IPS DF 4.7 (cell line): ENCODE data around the gene MAP3K19.
"Not testable (repeated sequence)": the region's sequence is repeated elsewhere in the genome, so short reads cannot be mapped to it uniquely, and the experiment has no call there.

Experiments used
- DNase-seq: peaks from one replicate; pipeline ENCODE4 v3.0.0-alpha.2; 2013; ENCODE audit warnings: low spot score; ENCODE audit errors: extremely low read depth

Gene MAP3K19

GRCh38 chr2:135052997-135053474 is 5.8 kb upstream of the MAP3K19 start:
- no peak for DNase-seq

DNA sequence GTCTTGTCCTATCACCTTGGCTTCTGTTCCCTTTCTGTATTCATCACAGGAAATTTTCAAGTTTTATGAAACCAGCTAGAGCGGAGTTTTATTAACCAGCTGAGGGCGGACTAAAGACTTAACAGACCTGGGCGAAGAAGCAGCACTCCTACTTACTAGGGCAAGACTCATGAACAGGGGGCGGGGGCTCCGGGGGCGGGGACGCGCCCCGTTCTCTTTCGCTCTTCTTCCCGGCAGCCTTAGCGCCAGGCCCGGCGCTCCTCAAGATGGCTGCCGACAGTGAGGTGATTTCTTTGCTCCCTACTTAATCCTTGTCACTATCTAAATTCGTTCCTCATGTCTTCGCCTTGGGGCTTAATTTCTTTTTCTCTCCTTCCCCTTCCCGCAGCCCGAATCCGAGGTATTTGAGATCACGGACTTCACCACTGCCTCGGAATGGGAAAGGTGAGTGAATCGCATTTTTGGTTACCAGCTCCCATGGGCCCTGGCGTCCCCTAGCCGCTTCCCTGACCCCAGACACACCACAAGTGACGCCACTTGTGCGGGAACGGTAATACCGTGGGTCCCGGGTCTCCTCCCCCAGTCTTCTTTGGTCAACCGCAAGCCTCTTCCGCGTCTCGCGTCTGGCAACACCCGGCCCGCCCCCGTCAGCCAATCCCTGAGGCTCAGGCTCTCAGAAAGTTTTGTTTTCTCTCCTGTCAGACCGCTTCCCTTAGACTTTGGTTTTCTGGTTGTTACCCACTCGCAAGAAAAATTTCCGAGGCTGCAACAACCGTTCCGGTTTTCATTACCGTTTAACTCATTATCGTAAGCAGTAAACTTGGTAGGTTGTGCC is 5.0 kb upstream of the MAP3K19 start, which contains the start of gene RAB3GAP1:
Gene RAB3GAP1 (plus strand): TSS at position 251 of the 835 bp plus-strand sequence. CDS start 16 bp downstream, at position 267.
- DNase-seq = peak; percentile 22

DNA sequence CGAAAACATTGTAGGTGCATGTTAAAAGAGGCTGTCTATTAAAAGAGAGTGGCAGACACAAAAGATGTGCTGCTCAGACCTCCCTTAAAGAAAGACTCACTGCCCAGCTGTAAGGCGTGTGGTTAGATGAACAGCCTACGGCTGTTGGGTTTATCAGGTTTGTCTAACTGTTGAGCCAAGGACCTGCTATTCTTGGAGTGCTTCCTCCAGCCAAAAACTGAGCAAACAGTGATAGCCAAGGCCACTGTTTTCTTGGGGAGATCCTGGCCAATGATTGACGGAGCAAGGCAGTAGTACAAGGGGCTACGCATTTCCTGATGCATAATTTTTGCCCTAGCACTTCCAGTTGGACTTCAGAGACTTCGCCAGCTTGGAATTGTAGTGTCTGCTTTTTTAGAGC is 3.4 kb upstream of the MAP3K19 start:
- no peak for DNase-seq

DNA sequence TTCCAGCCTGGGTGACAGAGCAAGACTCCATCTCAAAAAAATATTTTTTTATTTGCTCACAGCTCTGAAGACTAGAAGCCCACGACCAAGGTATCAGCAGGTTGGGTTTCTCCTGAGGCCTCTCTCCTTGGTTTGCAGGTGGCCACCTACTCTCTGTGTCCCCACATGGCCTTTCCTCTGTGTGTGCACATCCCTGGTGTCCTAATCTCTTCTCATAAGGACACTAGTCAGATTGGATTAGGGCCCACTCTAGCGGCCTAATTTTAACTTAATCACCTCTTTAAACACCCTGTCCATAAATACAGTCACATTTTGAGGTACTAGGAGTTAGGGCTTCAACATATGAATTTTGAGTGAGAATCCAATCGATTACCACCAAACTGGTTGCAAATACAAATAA is 2.9 kb upstream of the MAP3K19 start:
- DNase-seq = no peak

GRCh38 chr2:135048122-135048521 is 875 bp upstream of the MAP3K19 start:
- no peak for DNase-seq

DNA sequence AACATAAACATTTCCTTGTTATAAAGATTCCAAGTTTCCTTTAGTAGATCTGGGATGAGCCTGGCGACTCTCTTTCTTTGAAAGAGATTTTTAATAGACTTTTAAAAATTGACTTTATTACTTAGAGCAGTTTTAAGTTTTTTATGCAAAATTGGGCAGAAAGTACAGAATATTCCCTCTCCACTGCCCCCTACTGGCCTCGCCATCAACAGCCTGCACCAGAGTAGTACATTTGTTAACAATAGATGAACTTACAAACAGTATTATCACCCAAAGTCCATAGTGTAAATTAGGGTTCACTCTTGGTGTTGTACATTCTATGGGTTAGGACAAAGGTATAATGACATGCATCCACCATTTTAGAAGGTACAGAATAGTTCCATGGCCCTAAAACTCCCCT is 3.9 kb downstream of the MAP3K19 start:
- no peak for DNase-seq

DNA sequence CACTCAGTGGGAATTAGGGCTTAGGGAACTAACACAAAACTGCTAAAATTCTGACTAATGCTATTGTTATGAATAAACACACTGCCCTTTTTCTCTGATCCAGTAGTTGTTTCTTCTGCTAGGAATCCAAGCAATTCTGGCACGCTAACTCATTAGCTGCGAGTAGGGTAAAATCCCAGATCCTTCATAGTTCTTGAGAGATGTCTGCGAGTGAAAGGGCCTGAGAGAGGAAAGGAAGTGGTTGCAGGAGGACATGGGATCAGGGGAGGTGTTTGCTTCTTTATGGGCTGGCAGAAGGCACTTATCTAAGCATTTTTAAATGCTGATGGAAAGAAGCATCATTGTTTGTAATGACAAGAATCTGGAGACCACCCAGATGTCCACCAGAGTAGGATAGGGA is 9.4 kb downstream of the MAP3K19 start:
- no peak for DNase-seq

DNA sequence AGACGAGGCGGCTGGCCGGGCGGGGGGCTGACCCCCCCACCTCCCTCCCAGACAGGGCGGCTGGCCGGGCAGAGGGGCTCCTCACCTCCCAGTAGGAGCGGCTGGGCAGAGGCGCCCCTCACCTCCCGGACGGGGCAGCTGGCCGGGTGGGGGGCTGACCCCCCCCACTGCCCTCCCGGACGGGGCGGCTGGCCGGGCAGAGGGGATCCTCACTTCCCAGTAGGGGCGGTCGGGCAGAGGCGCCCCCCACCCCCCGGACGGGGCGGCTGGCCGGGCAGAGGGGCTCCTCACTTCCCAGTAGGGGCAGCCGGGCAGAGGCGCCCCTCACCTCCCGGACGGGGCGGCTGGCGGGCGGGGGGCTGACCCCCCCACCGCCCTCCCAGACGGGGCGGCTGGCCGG is 14.0 kb downstream of the MAP3K19 start:
- not testable (repeated sequence) for DNase-seq

GRCh38 chr2:135030826-135031225 is 16.4 kb downstream of the MAP3K19 start:
- no peak for DNase-seq

DNA sequence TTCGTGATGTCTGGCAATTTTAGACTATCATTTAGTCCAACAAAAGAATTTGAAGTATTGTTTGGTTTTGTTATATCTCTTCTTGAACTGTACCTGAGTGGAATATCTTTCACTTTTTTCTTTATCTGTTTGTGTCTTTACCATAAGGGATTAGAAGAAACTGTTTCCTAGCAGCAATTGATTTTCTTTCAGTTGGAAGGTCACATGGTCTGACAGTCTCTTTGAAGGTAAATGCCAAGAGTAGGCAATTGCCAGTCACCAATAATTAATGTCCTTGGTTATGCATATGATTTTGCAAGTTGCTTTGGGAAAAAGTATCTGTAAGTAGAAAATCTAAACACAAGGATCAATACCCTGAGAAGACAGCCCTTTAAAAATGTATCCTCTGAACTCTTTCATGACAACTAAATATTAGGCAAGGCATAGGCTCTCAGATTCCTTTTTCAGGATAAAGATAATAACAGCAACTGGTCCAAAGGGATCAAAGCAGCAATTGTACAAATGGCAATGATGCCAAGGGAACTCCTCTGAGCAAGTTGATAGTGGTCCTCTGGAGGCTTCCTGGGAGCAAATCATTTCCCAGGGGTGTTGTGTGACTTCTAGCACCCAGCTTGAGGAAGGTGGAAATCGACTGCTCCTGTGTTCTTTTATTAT is 17.6 kb downstream of the MAP3K19 start:
- DNase-seq = no peak

- no peak for DNase-seq
Measured at GRCh38 chr2:135023886-135024485, 23.3 kb downstream of the MAP3K19 start.

- no peak for DNase-seq
Measured at GRCh38 chr2:135022952-135023880, 24.0 kb downstream of the MAP3K19 start.

- DNase-seq = no peak
Measured at GRCh38 chr2:135021618-135022017, 25.6 kb downstream of the MAP3K19 start.

- DNase-seq = no peak
Measured at GRCh38 chr2:135011633-135012032, 35.6 kb downstream of the MAP3K19 start.

- no peak for DNase-seq
Measured at GRCh38 chr2:135010200-135010942, 36.9 kb downstream of the MAP3K19 start.

DNA sequence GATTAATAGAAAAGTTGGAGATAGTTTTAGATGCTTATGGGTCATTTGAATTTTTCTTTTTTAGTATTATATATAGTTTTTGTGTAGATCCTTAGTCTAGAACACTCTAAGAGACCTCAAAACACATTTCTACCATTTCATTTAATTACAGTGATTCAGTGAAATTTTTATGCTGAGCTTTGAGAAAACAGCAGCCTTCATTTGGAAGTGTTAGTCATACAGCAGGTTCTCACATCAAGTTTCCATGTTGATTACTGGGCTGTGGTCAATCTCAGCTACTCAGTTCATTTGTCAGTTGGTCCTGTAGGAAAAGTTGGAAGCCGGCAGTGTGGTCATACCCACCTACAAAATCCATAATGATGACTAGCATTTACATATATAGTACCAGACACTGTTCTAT is 37.9 kb downstream of the MAP3K19 start:
- DNase-seq = no peak

DNA sequence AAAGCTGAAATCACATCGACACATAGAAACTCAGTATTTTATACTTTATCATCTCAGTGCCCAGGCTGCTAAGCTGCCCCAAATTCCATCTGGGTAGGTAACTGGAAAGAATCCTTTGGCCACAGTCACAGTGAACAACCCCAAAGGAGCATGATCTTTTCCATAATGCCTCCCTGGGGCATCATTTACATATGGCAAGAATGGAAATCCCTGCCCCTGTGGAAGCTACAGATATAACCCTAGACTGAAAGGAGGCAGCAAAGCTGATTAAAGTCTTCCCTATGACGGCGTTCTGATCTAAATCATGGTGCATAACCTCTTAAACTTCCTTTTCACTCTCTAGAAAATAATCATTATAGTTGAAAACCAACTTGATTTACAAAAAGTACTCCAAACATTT is 41.5 kb downstream of the MAP3K19 start:
- DNase-seq = no peak

DNA sequence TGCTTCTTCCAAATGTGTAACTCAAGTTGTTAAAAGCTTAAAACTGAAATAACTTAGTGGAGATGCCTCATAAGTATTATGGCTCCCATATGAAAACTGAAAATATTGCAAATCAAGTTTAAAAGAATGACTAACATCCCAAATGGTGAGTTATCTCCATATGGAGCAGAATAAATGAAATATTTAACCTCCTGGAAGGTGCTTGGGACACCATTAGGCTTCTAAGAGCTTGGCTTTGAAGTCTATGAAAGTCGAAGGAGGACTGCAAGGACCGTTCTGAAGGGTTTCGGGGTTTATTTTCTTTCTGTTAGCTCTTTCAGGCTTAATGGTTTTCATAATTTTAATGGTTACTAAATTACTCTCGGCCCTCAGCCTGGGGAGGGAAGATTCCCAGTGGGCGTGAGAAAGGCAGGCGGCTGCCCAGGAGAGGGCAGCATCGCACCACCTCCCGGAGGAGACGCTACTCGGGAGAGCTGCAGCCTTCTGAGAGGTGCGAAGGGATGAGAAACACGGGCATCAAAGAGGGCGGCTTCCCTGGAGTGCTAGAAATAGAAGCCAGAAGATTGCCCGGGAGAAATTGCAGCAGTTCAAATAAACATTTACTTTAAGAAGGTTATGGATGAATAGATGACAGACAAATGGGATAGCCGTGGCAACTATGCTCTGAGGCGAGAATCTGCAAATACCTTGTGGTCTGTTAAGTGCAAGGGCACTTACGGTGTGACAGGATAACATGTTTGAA is 43.1 kb downstream of the MAP3K19 start:
- DNase-seq = peak; percentile 49

GRCh38 chr2:135002836-135003235 is 44.4 kb downstream of the MAP3K19 start:
- no peak for DNase-seq

DNA sequence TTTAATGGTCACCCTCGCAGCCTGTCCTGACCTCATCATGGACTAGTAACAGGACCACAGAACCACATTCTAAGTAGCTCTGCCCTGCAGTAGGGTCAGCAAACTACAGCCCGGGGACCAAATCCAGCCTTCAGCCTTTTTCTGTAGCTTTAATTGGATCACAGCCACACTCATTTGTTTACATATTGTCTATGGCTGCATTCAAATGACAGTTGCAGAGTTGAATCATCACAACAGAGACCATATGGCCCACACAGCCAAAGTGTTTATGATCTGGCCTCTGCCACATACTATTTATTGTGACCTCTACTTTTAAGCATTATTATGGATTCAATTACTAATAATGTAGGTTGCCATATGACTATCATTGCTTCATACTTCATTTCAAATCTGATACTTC is 47.7 kb downstream of the MAP3K19 start:
- DNase-seq = no peak
